Transverse colon (tissue), 4 donors: ENCODE measurements around the gene TAS2R39. TPM values are rescaled to one million over a fixed set of nuclear protein-coding genes. Genes with fewer than 3 reads are reported as not detected.
"Not testable (repeated sequence)": the region's sequence is repeated elsewhere in the genome, so short reads cannot be mapped to it uniquely, and the experiment has no call there.

ENCODE experiments used
- DNase-seq: peaks from one replicate; pipeline ENCODE4 v3.0.0-alpha.2; 2019
- H3K27ac ChIP-seq, 4 donors: fragments of 200-600 bp; sonication (generic); 2 replicates each; pipeline ENCODE4 v1.5.1; 2016 to 2018; ENCODE audit warnings: inconsistent platforms in 4 of 4
- H3K27me3 ChIP-seq: fragments of 200-600 bp; sonication (generic); 2 replicates; pipeline ENCODE4 v1.5.1; 2017; ENCODE audit warnings: inconsistent platforms
- H3K36me3 ChIP-seq, 4 donors: fragments of 200-600 bp; sonication (generic); 2 replicates each; pipeline ENCODE4 v1.5.1; 2017 to 2019; ENCODE audit warnings: inconsistent platforms in 4 of 4
- H3K4me1 ChIP-seq, 4 donors: fragments of 200-600 bp; sonication (generic); 2 replicates each; pipeline ENCODE4 v1.5.1; 2017 to 2020; ENCODE audit warnings: inconsistent platforms in 4 of 4
- H3K4me3 ChIP-seq, 4 donors: fragments of 200-600 bp; sonication (generic); 1 replicate in 1 of 4; 2 replicates in 3 of 4; pipeline versions ENCODE4 v1.5.1 to v1.6.1; 2017 to 2019; ENCODE audit warnings: inconsistent platforms in 4 of 4
- H3K9me3 ChIP-seq, 2 donors: fragments of 200-600 bp; sonication (generic); 2 replicates each; pipeline ENCODE4 v1.5.1; 2017 to 2019; ENCODE audit warnings: inconsistent platforms in 2 of 2
- CTCF ChIP-seq, 5 experiments: fragments of 200-600 bp in 3 of 5; fragments of 450-650 bp in 2 of 5; sonication (generic) in 3 of 5; IDR thresholded peaks; 1 replicate in 2 of 5; 2 replicates in 3 of 5; pipeline ENCODE4 v1.5.1; 2016 to 2017; ENCODE audit warnings: antibody characterized with exemption in 5 of 5, inconsistent platforms in 3 of 5, mild to moderate bottlenecking in 2 of 5, moderate library complexity in 1 of 5
- EP300 ChIP-seq: sonication (generic); formaldehyde crosslinking; IDR thresholded peaks from one replicate; pipeline ENCODE4 v1.6.1; 2017; ENCODE audit warnings: antibody characterized with exemption, low read depth
- POLR2A ChIP-seq: fragments of 450-650 bp; IDR thresholded peaks from one replicate; pipeline ENCODE4 v1.6.1; 2016; ENCODE audit warnings: antibody characterized with exemption, mild to moderate bottlenecking, moderate library complexity
- POLR2AphosphoS5 ChIP-seq, 3 donors: sonication (generic); formaldehyde crosslinking; IDR thresholded peaks; one replicate each; pipeline ENCODE4 v1.6.1; 2016; ENCODE audit warnings: antibody characterized with exemption in 3 of 3
- WGBS, 2 donors: methylation state at CpG; one replicate each; pipeline ENCODE4 v1.1.5; 2018; ENCODE audit warnings: low coverage in 1 of 2; 5-methylcytosine and 5-hydroxymethylcytosine counted together
- in situ Hi-C, 4 donors: fragments of 200-750 bp; cut with MboI; loops; one replicate each; pipeline versions ENCODE4 v1.15.0 to v1.15.1; 2017; ENCODE audit warnings: low sequenced_read_pairs in 3 of 4, low pct_ligation_motif_present in 1 of 4, low pct_unique_long_range_greater_than_20kb in 1 of 4
- intact Hi-C: fragments of 100-400 bp; cut with DNase I; formaldehyde crosslinking; loops from one replicate; pipeline ENCODE4 v1.15.1; 2023; ENCODE audit warnings: low total_unique reads
- total RNA-seq, 4 donors: library from RNA; depleted of rRNA; stranded (reverse); fragments of >200 nt; gene quantifications; one replicate each; pipeline ENCODE4 v1.1.0, GENCODE V29; 2016

Gene TAS2R39
- not detected for total RNA-seq

DNA sequence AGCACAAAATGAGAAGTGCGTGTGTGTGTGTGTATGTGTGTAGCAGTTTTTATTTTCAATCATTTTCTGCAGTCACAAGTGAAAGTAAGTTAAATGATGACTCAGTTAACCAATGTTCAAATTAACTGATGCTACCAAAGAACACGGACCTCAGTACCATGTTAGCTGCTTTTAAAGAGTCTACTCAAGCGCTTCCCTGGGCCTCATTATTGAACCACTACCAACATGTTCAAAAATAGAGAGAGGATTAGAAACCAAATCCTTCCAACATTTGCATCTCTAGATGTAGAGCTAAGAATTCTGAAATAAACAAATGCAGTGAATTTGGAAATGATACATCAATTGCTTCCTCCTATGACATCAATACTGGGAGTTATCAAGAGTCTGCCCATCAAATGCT is at the start of gene TAS2R39:
Gene TAS2R39 (plus strand): TSS at position 396 of the 400 bp plus-strand sequence. CDS start 0 bp downstream, at position 396.
- 67 to 80% methylated on average over 3 of the region's 3 CpGs for WGBS, 2 donors

GRCh38 chr7:143147070-143147469 is 36.1 kb upstream of the TAS2R39 start:
- no peak for TF ChIP-seq CTCF (IDR thresholded peaks at IDR 0.05)
- TF ChIP-seq POLR2A: no peak
- no peak for TF ChIP-seq EP300
- no peak for TF ChIP-seq POLR2AphosphoS5 (IDR thresholded peaks at IDR 0.05)
- Histone ChIP-seq H3K4me1 (no peaks in the 10 kb centered on the region), H3K27ac (no peak overlapping the region), H3K36me3 (no peaks in the 10 kb centered on the region), H3K4me3 (no peak overlapping the region), H3K9me3 (no peaks in the 10 kb centered on the region), H3K27me3 (no peaks in the 10 kb centered on the region)
- no peak for DNase-seq
- in situ Hi-C loops: no loop called here
- intact Hi-C loops: no loop called here

More for the DNA sequence above, at the start of gene TAS2R39:
- no peaks in the 10 kb centered on the region for H3K27me3 ChIP-seq
- H3K27ac ChIP-seq: no peak within 1 kb of the TSS
- no peak for DNase-seq
- in situ Hi-C loops: no loop called here
- intact Hi-C loops: no loop called here
- TF ChIP-seq POLR2AphosphoS5 (IDR thresholded peaks at IDR 0.05): no peak
- no peak for TF ChIP-seq POLR2A
- TF ChIP-seq EP300: no peak
- no peak for TF ChIP-seq CTCF (IDR thresholded peaks at IDR 0.05)
- peaks cover 0 to 3% of the 10 kb centered on the region in 2 donors for H3K9me3 ChIP-seq
- H3K4me3 ChIP-seq: no peak within 1 kb of the TSS
- no peaks in the 10 kb centered on the region for H3K4me1 ChIP-seq
- H3K36me3 ChIP-seq: no peaks in the 10 kb centered on the region

DNA sequence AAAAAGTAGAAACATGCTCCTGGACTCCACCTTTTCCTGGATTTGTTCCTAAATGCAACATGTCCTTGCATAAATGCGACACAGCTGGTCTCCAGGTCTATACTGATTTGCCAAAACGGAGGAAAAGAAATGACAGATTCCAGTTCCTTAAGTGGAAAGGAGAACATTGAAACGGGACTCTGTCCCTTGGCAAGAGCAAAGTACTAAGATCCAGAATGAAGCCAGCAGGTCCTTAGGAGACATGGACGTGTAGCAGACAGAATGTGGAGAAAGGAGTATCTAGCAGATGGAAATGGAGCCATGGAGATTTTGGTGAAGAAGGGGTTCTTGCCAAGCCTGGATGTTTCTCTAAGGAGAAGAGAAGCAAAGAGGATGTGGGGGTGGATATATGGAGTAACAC is 35.2 kb upstream of the TAS2R39 start:
- H3K4me1 ChIP-seq: no peaks in the 10 kb centered on the region
- no peak overlapping the region for H3K4me3 ChIP-seq
- H3K36me3 ChIP-seq: no peaks in the 10 kb centered on the region
- no peak overlapping the region for H3K27ac ChIP-seq
- 75 to 78% methylated on average over 4 of the region's 4 CpGs for WGBS, 2 donors
- intact Hi-C loops (no loop called here), in situ Hi-C loops (no loop called here)
- TF ChIP-seq POLR2AphosphoS5 (IDR thresholded peaks at IDR 0.05): no peak
- no peaks in the 10 kb centered on the region for H3K27me3 ChIP-seq
- no peak for DNase-seq
- no peaks in the 10 kb centered on the region for H3K9me3 ChIP-seq

DNA sequence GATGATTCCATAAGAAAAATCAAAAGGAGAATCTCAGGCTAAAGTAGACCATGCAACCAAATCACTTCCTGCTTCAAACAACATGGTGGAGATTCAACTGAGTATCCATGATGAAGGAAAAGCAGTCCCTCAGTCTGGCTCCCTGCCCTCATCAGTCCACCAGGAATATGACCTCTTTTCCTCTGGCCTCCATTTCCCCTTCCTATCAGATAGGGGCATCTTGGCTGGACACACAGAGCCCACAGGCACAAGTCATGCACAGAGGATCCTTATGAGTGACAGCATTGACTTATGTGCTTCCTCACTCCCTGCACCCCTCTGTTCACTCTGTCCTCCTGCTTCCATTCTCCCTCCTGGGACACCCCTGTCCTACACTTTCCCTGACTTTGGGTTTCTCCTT is 34.6 kb upstream of the TAS2R39 start:
- no peaks in the 10 kb centered on the region for H3K4me1 ChIP-seq
- no peaks in the 10 kb centered on the region for H3K9me3 ChIP-seq
- no peak for TF ChIP-seq CTCF (IDR thresholded peaks at IDR 0.05)
- no peak for TF ChIP-seq POLR2AphosphoS5 (IDR thresholded peaks at IDR 0.05)
- no peak for TF ChIP-seq POLR2A
- TF ChIP-seq EP300: no peak
- intact Hi-C loops: no loop called here
- no peaks in the 10 kb centered on the region for H3K36me3 ChIP-seq
- H3K27ac ChIP-seq: no peak overlapping the region
- no peak overlapping the region for H3K4me3 ChIP-seq
- DNase-seq: no peak
- in situ Hi-C loops: no loop called here
- no peaks in the 10 kb centered on the region for H3K27me3 ChIP-seq

DNA sequence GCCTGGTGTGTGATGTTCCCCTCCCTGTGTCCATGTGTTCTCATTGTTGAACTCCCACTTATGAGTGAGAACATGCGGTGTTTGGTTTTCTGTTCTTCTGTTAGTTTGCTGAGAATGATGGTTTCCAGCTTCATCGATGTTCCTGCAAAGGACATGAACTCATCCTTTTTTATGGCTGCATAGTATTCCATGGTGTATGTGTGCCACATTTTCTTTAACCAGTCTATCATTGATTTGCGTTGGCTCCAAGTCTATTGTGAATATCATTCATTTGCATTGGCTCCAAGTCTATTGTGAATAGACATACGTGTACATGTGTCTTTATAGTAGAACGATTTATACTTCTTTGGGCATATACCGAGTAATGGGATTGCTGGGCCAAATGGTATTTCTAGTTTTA is 32.5 kb upstream of the TAS2R39 start:
- H3K4me3 ChIP-seq, H3K36me3 ChIP-seq, H3K4me1 ChIP-seq, DNase-seq, H3K27ac ChIP-seq, H3K27me3 ChIP-seq, H3K9me3 ChIP-seq, in situ Hi-C loops, intact Hi-C loops: not testable (repeated sequence)
- WGBS, 2 donors: 95 to 98% methylated on average over 6 of the region's 6 CpGs

- H3K9me3 ChIP-seq, H3K27ac ChIP-seq, H3K27me3 ChIP-seq, H3K4me3 ChIP-seq, intact Hi-C loops, H3K36me3 ChIP-seq, H3K4me1 ChIP-seq, in situ Hi-C loops, DNase-seq: not testable (repeated sequence)
- WGBS, 2 donors: 80 to 95% methylated on average over 1 to 3 of the region's 3 CpGs
Measured at GRCh38 chr7:143158617-143159016, 24.6 kb upstream of the TAS2R39 start.
